ENCODE measurements around the gene AK9.

The AK9 gene

GRCh38 chr6:109460161-109460829, 230.7 kb downstream of the AK9 start:
- TF ChIP-seq CTCF (IDR thresholded peaks at IDR 0.05; ENCODE audit: borderline replicate concordance, control extremely low read depth, extremely low read depth, insufficient read depth, missing control alignments), result no peak
- DNase-seq (ENCODE audit: low spot score), result no peak
- in situ Hi-C loops (cut with MboI; ENCODE audit: low sequenced_read_pairs, unreplicated experiment), result no loop called here

DNA sequence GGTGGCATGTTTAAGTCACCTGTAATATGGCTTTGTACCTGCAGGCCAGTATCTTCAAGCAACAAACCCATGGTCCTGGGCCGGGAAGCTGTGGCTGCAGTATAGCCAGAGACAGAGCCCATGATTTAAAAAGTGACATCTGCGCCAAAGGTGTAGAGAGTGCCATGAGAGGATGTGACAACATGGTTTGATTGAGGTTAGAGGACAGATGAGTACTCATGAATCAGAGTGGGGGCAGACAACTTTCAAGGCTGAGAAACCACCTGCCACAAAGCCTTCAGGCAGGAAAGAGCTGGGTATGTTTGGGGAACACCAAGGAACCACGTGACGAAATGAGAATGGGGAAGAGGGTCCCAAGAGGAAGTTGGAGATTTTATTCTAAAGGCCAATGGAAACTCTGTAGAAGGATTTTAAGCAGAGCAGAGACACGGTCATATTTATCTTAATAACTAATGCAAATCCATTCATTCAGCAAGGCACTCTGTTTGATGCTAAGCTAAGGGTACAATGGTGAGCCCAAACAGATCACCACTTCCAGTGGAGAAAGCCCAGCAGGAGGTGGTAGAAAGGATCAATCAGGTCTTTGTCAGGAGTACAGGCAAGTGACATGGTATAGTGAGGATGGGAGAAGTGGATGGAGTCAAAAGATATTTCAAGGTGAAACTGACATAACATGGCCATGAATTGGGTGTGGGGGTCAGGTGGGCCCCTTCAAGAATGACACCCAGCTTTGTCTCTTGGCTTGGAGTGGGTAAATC, 232.0 kb downstream of the AK9 start:
- in situ Hi-C loops (cut with MboI; ENCODE audit: low sequenced_read_pairs, unreplicated experiment), result no loop called here
- no peak for TF ChIP-seq CTCF (IDR thresholded peaks at IDR 0.05; ENCODE audit: borderline replicate concordance, control extremely low read depth, extremely low read depth, insufficient read depth, missing control alignments)
- DNase-seq (ENCODE audit: low spot score), result peak; percentile 59

- in situ Hi-C loops (cut with MboI; ENCODE audit: low sequenced_read_pairs, unreplicated experiment), result no loop called here
- no peak for DNase-seq (ENCODE audit: low spot score)
- no peak for TF ChIP-seq CTCF (IDR thresholded peaks at IDR 0.05; ENCODE audit: borderline replicate concordance, control extremely low read depth, extremely low read depth, insufficient read depth, missing control alignments)
Observed at GRCh38 chr6:109457562-109457996, 233.4 kb downstream of the AK9 start.

DNA sequence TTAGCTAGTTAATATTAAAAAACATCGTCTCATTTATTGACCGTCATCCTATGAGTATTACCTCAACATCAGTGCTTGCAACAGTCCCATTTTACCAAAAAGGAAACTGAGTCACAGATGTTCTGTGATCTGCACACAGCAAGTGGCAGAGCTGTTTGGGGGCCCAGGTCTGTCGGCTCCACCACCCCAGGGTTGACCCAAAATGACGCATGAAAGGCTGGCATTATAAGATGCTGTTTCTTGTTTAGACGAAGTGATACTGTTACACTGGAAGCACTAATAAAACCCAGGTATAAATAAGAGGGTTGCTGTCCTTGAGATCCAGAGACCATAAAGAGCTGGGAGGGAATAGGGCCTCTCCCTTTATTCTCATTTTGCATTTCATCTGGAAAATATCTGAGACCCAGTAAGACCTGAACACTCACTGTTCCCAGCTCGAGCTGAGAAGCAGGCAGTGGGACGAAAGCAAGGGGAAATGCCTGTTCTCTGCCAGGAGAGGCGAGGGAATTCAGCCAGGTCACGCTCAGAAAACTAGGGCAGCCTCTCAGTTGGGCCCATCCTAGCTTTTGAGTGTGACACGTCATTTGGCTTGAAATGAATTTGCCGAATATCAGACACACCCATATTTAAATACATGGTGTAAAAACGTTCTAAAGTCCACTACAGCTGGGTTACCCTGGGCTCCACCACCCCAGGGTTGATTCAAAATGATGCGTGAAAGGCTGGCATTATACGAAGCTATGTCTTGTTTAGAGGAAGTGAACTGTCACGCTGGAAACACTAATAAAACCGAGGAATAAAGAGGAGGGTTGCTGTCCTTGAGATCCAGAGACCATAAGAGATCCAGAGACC, 234.1 kb downstream of the AK9 start:
- no peak for DNase-seq (ENCODE audit: low spot score)
- in situ Hi-C loops (cut with MboI; ENCODE audit: low sequenced_read_pairs, unreplicated experiment), result no loop called here
- TF ChIP-seq CTCF (IDR thresholded peaks at IDR 0.05; ENCODE audit: borderline replicate concordance, control extremely low read depth, extremely low read depth, insufficient read depth, missing control alignments), result no peak

GRCh38 chr6:109456111-109456583, 234.9 kb downstream of the AK9 start:
- no peak for DNase-seq (ENCODE audit: low spot score)
- in situ Hi-C loops (cut with MboI; ENCODE audit: low sequenced_read_pairs, unreplicated experiment), result no loop called here

More at GRCh38 chr6:109456111-109456583, 234.9 kb downstream of the AK9 start:
- TF ChIP-seq CTCF (IDR thresholded peaks at IDR 0.05; ENCODE audit: borderline replicate concordance, control extremely low read depth, extremely low read depth, insufficient read depth, missing control alignments), result no peak
